Body of pancreas (tissue), 4 donors: ENCODE measurements around the gene SLC22A23. TPM values are rescaled to one million over a fixed set of nuclear protein-coding genes. Genes with fewer than 3 reads are reported as not detected.

ENCODE experiments used
- ATAC-seq: fragments of 150-250 bp; one replicate; pipeline ENCODE4 v1.9.1; 2016
- DNase-seq, 4 donors: peaks; one replicate each; pipeline ENCODE4 v3.0.0-alpha.2; 2019
- H3K27ac ChIP-seq, 4 donors: fragments of 200-600 bp; sonication (generic); 1 replicate in 3 of 4; 2 replicates in 1 of 4; pipeline versions ENCODE4 v1.5.1 to v1.6.1; 2016 to 2019; ENCODE audit warnings: mild to moderate bottlenecking in 1 of 4, mixed read lengths in 1 of 4, moderate library complexity in 1 of 4
- H3K27me3 ChIP-seq, 2 donors: fragments of 200-600 bp; sonication (generic); one replicate each; pipeline ENCODE4 v1.6.0; 2016; ENCODE audit warnings: mild to moderate bottlenecking in 1 of 2
- H3K36me3 ChIP-seq, 2 donors: fragments of 200-600 bp; sonication (generic); replicated peaks in 1 of 2; 2 replicates each; pipeline ENCODE4 v1.5.1; 2016; ENCODE audit warnings: low read depth in 2 of 2; ENCODE audit not compliant: insufficient read depth in 1 of 2
- H3K4me1 ChIP-seq: fragments of 200-600 bp; sonication (generic); one replicate; pipeline ENCODE4 v1.6.0; 2016
- H3K4me3 ChIP-seq, 2 donors: fragments of 200-600 bp; sonication (generic); 1 replicate in 1 of 2; 2 replicates in 1 of 2; pipeline ENCODE4 v1.5.1; 2016 to 2019
- H3K9me3 ChIP-seq, 3 donors: fragments of 200-600 bp; sonication (generic); 1 replicate in 2 of 3; 2 replicates in 1 of 3; pipeline ENCODE4 v1.5.1; 2016
- CTCF ChIP-seq, 7 experiments: fragments of 450-650 bp in 4 of 7; fragments of 200-600 bp in 3 of 7; sonication (generic) in 3 of 7; IDR thresholded peaks; one replicate each; pipeline ENCODE4 v1.5.1; 2016 to 2019; ENCODE audit warnings: antibody characterized with exemption in 7 of 7
- POLR2A ChIP-seq, 3 donors: fragments of 450-650 bp; IDR thresholded peaks; one replicate each; pipeline ENCODE4 v1.6.1; 2016; ENCODE audit warnings: antibody characterized with exemption in 3 of 3, mild to moderate bottlenecking in 2 of 3
- WGBS, 2 donors: methylation state at CpG; one replicate each; pipeline ENCODE4 v1.1.5; 2017; 5-methylcytosine and 5-hydroxymethylcytosine counted together
- intact Hi-C: fragments of 100-400 bp; cut with DNase I; formaldehyde crosslinking; loops from one replicate; pipeline ENCODE4 v1.15.1; 2023
- total RNA-seq, 2 donors: library from RNA; depleted of rRNA; stranded (reverse); fragments of >200 nt; gene quantifications; one replicate each; pipeline ENCODE4 v1.1.0, GENCODE V29; 2016

The SLC22A23 gene
- total RNA-seq, 2 donors from 2014 or later: 20.4 to 32.2 TPM

DNA sequence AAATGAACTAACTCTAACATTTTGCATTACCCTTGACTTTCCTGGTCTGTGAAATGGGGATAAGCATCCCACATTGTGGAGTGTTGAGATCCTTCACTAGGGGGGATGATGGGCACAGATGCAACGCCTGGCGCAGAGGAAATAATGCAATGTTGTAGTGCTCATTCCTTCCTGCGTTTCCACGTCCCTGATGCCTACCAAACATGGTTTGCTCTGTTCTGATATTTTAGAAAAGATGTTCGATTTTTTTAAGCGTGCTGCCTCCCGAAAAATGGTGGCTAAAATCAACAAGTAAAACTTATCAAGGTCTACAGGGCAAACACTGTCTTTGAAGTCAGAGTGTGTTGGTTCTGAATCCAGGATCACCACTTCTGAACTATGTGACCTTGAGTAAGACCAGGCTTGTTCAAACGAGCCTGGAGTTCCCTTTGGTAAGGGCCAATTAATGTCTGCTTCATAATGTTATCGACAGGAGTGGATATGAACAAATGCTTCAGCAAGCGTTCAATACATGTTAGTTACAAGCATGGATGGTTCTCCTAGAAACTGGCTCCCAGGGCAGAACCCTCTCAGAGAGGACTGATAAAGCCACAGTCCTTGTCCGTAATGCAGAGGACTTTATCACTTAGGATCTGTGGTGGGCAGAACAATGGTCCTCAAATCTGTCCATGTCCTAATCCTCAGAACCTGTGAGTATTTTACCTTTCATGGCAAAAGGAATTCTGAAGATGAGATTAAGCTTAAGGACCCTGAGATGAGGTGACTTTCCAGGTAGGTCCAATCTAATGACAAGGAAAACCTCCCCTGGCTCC lies 44.7 kb downstream of the SLC22A23 start:
- Histone ChIP-seq H3K4me1 (peaks cover 46% of the 10 kb centered on the region), H3K27ac (no peak overlapping the region), H3K36me3 (no peaks in the 10 kb centered on the region), H3K9me3 (no peaks in the 10 kb centered on the region), H3K4me3 (no peak overlapping the region), H3K27me3 (no peaks in the 10 kb centered on the region)
- intact Hi-C loops: no loop called here
- ATAC-seq (no peak), DNase-seq (no peak)
- no peak for TF ChIP-seq CTCF (IDR thresholded peaks at IDR 0.05)
- TF ChIP-seq POLR2A (IDR thresholded peaks at IDR 0.05): no peak
- WGBS, 2 donors: 71 to 72% methylated on average over 9 to 11 of the region's 11 CpGs

GRCh38 chr6:3410385-3411360 lies 46.2 kb downstream of the SLC22A23 start:
- H3K27me3 ChIP-seq: no peaks in the 10 kb centered on the region
- intact Hi-C loops: no loop called here
- DNase-seq (peak; percentile 61 to 80 (median 62)), ATAC-seq (peak; percentile 76)
- WGBS, 2 donors: 29 to 35% methylated on average over 15 of the region's 15 CpGs
- no peaks in the 10 kb centered on the region for H3K9me3 ChIP-seq
- TF ChIP-seq POLR2A (IDR thresholded peaks at IDR 0.05) (no peak), CTCF (IDR thresholded peaks at IDR 0.05) (peak; percentile 29 to 68 (median 49))
- no peaks in the 10 kb centered on the region for H3K36me3 ChIP-seq
- no peak overlapping the region for H3K4me3 ChIP-seq
- H3K4me1 ChIP-seq: peaks cover 60% of the 10 kb centered on the region
- peak overlapping the region; percentile 42 to 87 (median 72) for H3K27ac ChIP-seq

- Histone ChIP-seq H3K27ac (peak overlapping the region; percentile 42 to 87 (median 72)), H3K4me3 (no peak overlapping the region), H3K27me3 (no peaks in the 10 kb centered on the region), H3K9me3 (no peaks in the 10 kb centered on the region), H3K36me3 (no peaks in the 10 kb centered on the region), H3K4me1 (peaks cover 68% of the 10 kb centered on the region)
- intact Hi-C loops: no loop called here
- DNase-seq (peak; percentile 68 to 82 (median 76)), ATAC-seq (peak; percentile 68)
- WGBS, 2 donors: 45 to 56% methylated on average over 13 of the region's 13 CpGs
- TF ChIP-seq POLR2A (IDR thresholded peaks at IDR 0.05): no peak
- TF ChIP-seq CTCF (IDR thresholded peaks at IDR 0.05): no peak
Measured at GRCh38 chr6:3409699-3410384, 47.0 kb downstream of the SLC22A23 start.

DNA sequence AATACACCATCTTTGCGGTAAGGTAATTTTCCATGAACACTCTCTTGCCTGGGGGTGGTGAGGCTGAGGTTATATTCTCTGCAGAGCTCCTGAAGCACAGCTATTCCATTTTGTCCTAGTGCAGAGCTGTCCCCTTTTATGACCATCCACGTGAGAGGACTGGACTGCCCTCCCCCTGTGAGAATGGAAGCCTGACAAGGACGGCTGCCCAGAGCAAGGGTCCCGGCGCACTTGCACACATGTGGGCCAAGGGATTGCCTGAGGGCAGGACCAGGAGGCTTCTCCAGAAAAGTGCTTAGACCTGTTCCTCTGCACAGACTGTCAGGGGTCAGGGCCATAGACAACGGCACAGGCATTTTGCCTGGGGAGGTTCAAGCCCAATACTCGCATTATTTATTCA lies 48.2 kb downstream of the SLC22A23 start:
- intact Hi-C loops: no loop called here
- no peak for ATAC-seq

More for the DNA sequence above, 48.2 kb downstream of the SLC22A23 start:
- H3K9me3 ChIP-seq: no peaks in the 10 kb centered on the region
- peaks cover 80% of the 10 kb centered on the region for H3K4me1 ChIP-seq
- peak overlapping the region in 2 of 4 donors; percentile 8 to 19 for H3K27ac ChIP-seq
- DNase-seq: no peak
- 57 to 84% methylated on average over 3 to 7 of the region's 7 CpGs for WGBS, 2 donors
- H3K27me3 ChIP-seq: no peaks in the 10 kb centered on the region
- TF ChIP-seq CTCF (IDR thresholded peaks at IDR 0.05) (no peak), POLR2A (IDR thresholded peaks at IDR 0.05) (no peak)
- H3K4me3 ChIP-seq: no peak overlapping the region
- H3K36me3 ChIP-seq: no peaks in the 10 kb centered on the region
